HepG2 (cell line): Measurements from ENCODE around the gene AKAP6. TPM values are rescaled to one million over a fixed set of nuclear protein-coding genes. Genes with fewer than 3 reads are reported as not detected.

ENCODE experiments used
- ATAC-seq: fragments of 200-7000 bp; cut with Tn5 transposase; 3 replicates; pipeline ENCODE4 v1.9.1; 2020; ENCODE audit warnings: mild to moderate bottlenecking, moderate library complexity
- BruUV-seq: library from RNA; stranded (reverse); fragments of 400-500 nt; replicated peaks from 2 replicates; lab custom pipeline; 2021; lab: Mats Ljungman, UMichigan
- CTCF ChIA-PET: fragments of 300-600 bp; formaldehyde crosslinking; extraction: SDS; loops from one replicate; lab custom pipeline; 2021; ENCODE audit warnings: low total read pairs, inconsistent platforms, low intra/inter-chr PET ratio; lab: Yijun Ruan, JAX
- POLR2A ChIA-PET: fragments of 350-600 bp; sonication (Branson Sonifier 250); formaldehyde crosslinking; loops from one replicate; lab custom pipeline; 2020; ENCODE audit warnings: antibody characterized with exemption, inconsistent platforms; lab: Yijun Ruan, JAX
- DNase-seq: peaks from one replicate; pipeline ENCODE4 v3.0.0-alpha.2; 2015; ENCODE audit warnings: low spot score
- FAIRE-seq: peaks from 3 replicates; lab custom pipeline; 2011; peaks lifted over from hg19 to GRCh38; lab: Jason Lieb, UNC
- H2AFZ ChIP-seq: one replicate; pipeline ENCODE4 v1.6.1; 2011; ENCODE audit warnings: low read length, inconsistent platforms
- H3K27ac ChIP-seq: fragments of 300-600 bp; 3 replicates; pipeline ENCODE4 v1.8.0; 2011; ENCODE audit warnings: mixed run types, mild to moderate bottlenecking, mixed read lengths, low read length, inconsistent platforms; ENCODE audit not compliant: insufficient read depth; ENCODE audit errors: extremely low read length
- H3K27me3 ChIP-seq, 2 experiments: fragments of 200-600 bp in 1 of 2; 2 replicates in 1 of 2; 3 replicates in 1 of 2; pipeline versions ENCODE4 v1.6.0 to v1.8.0; 2011; ENCODE audit warnings: low read length in 2 of 2, mild to moderate bottlenecking in 2 of 2, moderate library complexity in 2 of 2, inconsistent platforms in 1 of 2; ENCODE audit not compliant: insufficient read depth in 2 of 2, control insufficient read depth in 1 of 2
- H3K36me3 ChIP-seq, 2 experiments: fragments of 200-600 bp in 1 of 2; replicated peaks in 1 of 2; 2 replicates in 1 of 2; 3 replicates in 1 of 2; pipeline versions ENCODE4 v1.5.1 to v1.8.0; 2011; ENCODE audit warnings: low read length in 2 of 2, inconsistent platforms in 1 of 2; ENCODE audit not compliant: insufficient read depth in 2 of 2, control insufficient read depth in 1 of 2
- H3K4me1 ChIP-seq: 2 replicates; pipeline ENCODE4 v1.5.1; 2012; ENCODE audit warnings: low read length, inconsistent platforms; ENCODE audit not compliant: insufficient read depth
- H3K4me2 ChIP-seq: 2 replicates; pipeline ENCODE4 v1.6.0; 2011; ENCODE audit warnings: low read depth, low read length, inconsistent platforms
- H3K4me3 ChIP-seq, 3 experiments: fragments of 200-600 bp in 1 of 3; sonication (generic), shearing (Covaris generic) in 1 of 3; replicated peaks in 1 of 3; 2 replicates each; pipeline ENCODE4 v1.5.1; 2011 to 2016; ENCODE audit warnings: low read length in 3 of 3, inconsistent platforms in 2 of 3, low read depth in 2 of 3, mild to moderate bottlenecking in 2 of 3, control low read depth in 1 of 3, mixed read lengths in 1 of 3; ENCODE audit not compliant: insufficient read depth in 1 of 3
- H3K79me2 ChIP-seq: one replicate; pipeline ENCODE4 v1.6.1; 2011; ENCODE audit warnings: low read length, inconsistent platforms; ENCODE audit not compliant: insufficient read depth
- H3K9ac ChIP-seq: 2 replicates; pipeline ENCODE4 v1.6.0; 2011; ENCODE audit warnings: mild to moderate bottlenecking, low read depth, low read length, inconsistent platforms; ENCODE audit not compliant: insufficient read depth
- H3K9me3 ChIP-seq: 2 replicates; pipeline ENCODE4 v1.5.1; 2012; ENCODE audit warnings: mild to moderate bottlenecking, low read length
- H4K20me1 ChIP-seq: 2 replicates; pipeline ENCODE4 v1.6.0; 2011; ENCODE audit warnings: inconsistent platforms, mild to moderate bottlenecking, low read length, moderate library complexity; ENCODE audit not compliant: insufficient read depth
- ESRRA ChIP-seq: sonication (generic); formaldehyde crosslinking; IDR thresholded peaks from 2 replicates; pipeline ENCODE4 v1.5.1; 2020; ENCODE audit warnings: mild to moderate bottlenecking, low read depth, missing genetic modification reagents
- ETV6 ChIP-seq: sonication (generic); formaldehyde crosslinking; conservative IDR thresholded peaks from 2 replicates; pipeline ENCODE4 v1.4.0; 2020; ENCODE audit warnings: missing genetic modification reagents
- GFI1 ChIP-seq: sonication (generic); formaldehyde crosslinking; IDR thresholded peaks from 2 replicates; pipeline ENCODE4 v1.5.0; 2020; ENCODE audit warnings: missing genetic modification reagents, mild to moderate bottlenecking, borderline replicate concordance
- MAFK ChIP-seq, 2 experiments: IDR thresholded peaks in 1 of 2; conservative IDR thresholded peaks in 1 of 2; 2 replicates each; pipeline ENCODE4 v1.6.1; 2011; ENCODE audit warnings: improper control_type of control experiment in 2 of 2, low read length in 2 of 2
- MLX ChIP-seq: IDR thresholded peaks from 2 replicates; pipeline ENCODE4 v1.6.1; 2016
- NFATC3 ChIP-seq: sonication (generic); formaldehyde crosslinking; IDR thresholded peaks from 2 replicates; pipeline ENCODE4 v1.5.1; 2020; ENCODE audit warnings: mild to moderate bottlenecking, missing genetic modification reagents
- NFRKB ChIP-seq: fragments of 450-650 bp; IDR thresholded peaks from 2 replicates; pipeline ENCODE4 v1.6.1; 2017
- PAX8 ChIP-seq: sonication (generic); formaldehyde crosslinking; IDR thresholded peaks from 2 replicates; pipeline ENCODE4 v1.8.0; 2022; ENCODE audit warnings: mild to moderate bottlenecking, missing genetic modification reagents, borderline replicate concordance
- ZBTB20 ChIP-seq: sonication (generic); formaldehyde crosslinking; IDR thresholded peaks from 2 replicates; pipeline ENCODE4 v1.8.1; 2023; ENCODE audit warnings: missing genetic modification reagents, low read depth, mild to moderate bottlenecking, borderline replicate concordance
- ZNF317 ChIP-seq: sonication (generic); formaldehyde crosslinking; IDR thresholded peaks from 2 replicates; pipeline ENCODE4 v1.5.0; 2020; ENCODE audit warnings: mild to moderate bottlenecking, missing genetic modification reagents
- ZNF432 ChIP-seq: sonication (generic); formaldehyde crosslinking; IDR thresholded peaks from 2 replicates; pipeline ENCODE4 v1.5.0; 2020; ENCODE audit warnings: missing genetic modification reagents, mild to moderate bottlenecking, borderline replicate concordance
- ZNF446 ChIP-seq: sonication (generic); formaldehyde crosslinking; IDR thresholded peaks from 2 replicates; pipeline ENCODE4 v1.5.0; 2020; ENCODE audit warnings: mild to moderate bottlenecking, missing genetic modification reagents
- ZNF501 ChIP-seq: sonication (generic); formaldehyde crosslinking; IDR thresholded peaks from 2 replicates; pipeline ENCODE4 v1.5.1; 2020; ENCODE audit warnings: mild to moderate bottlenecking, moderate library complexity, missing genetic modification reagents
- ZNF784 ChIP-seq: sonication (generic); formaldehyde crosslinking; IDR thresholded peaks from 2 replicates; pipeline ENCODE4 v1.5.1; 2020; ENCODE audit warnings: missing genetic modification reagents, mild to moderate bottlenecking, borderline replicate concordance
- WGBS: methylation state at CpG from one replicate; pipeline ENCODE4 v1.1.6; 2017; ENCODE audit warnings: low lambda C conversion rate; 5-methylcytosine and 5-hydroxymethylcytosine counted together
- in situ Hi-C: cut with HindIII; loops from 2 replicates; pipeline ENCODE4 v1.10.0; 2017; ENCODE audit warnings: low pct_unique_long_range_greater_than_20kb; ENCODE audit not compliant: extremely low pct_ligation_motif_present
- intact Hi-C: fragments of 100-400 bp; cut with micrococcal nuclease; formaldehyde crosslinking; loops from one replicate; pipeline ENCODE4 v1.10.0; 2022; ENCODE audit not compliant: unreplicated experiment
- polyA plus RNA-seq, 8 experiments: library from polyadenylated mRNA; depleted of rRNA in 3 of 8; stranded (reverse) in 7 of 8; unstranded in 1 of 8; fragments of >200 nt; fragmentation: Illumina TruSeq in 4 of 8; extraction: Trizol in 4 of 8; gene quantifications; 2 replicates each; pipeline versions ENCODE4 v1.2.1 to v1.2.3, GENCODE V29; 2011 to 2016; ENCODE audit warnings: low read depth in 4 of 8, missing spikeins in 1 of 8, mixed read lengths in 1 of 8; ENCODE audit not compliant: insufficient read depth in 1 of 8
- total RNA-seq, 5 experiments: library from RNA; depleted of rRNA; stranded (reverse); fragments of >200 nt; fragmentation: Illumina TruSeq; extraction: Trizol; gene quantifications; 2 replicates each; pipeline ENCODE4 v1.2.3, GENCODE V29; 2016; ENCODE audit warnings: low read depth in 1 of 5
- TF ChIP-seq, protein P1 (sequence below): sonication (generic); formaldehyde crosslinking; IDR thresholded peaks from 2 replicates; pipeline ENCODE4 v1.4.0; 2020; ENCODE audit warnings: missing genetic modification reagents

Gene AKAP6
- total and polyA plus RNA-seq, 2 of the 13 experiments (the other 11 are each of a cell fraction or from before 2014, with no cell fraction given), result 1.4 TPM

DNA sequence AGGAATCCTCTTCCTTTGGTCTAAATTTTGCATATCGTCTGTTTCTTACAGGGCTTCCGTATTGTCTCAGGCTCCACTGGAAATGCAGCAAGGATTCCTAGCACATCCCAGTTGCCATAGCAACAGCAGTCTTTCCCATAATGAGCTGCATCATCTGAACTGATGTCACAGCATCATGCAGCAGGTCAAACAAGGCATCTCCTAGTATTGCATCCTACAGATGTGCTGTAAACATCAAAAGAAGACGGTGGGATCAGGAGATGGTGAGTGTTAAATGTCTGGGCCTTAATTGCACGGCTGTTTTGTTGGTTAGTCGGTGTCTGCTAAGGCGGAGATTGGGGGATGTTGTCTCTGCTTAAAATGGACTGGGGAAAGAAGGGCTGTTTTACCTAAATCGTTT is at the start of gene AKAP6 (continued):
- TF ChIP-seq NFRKB, result no peak

DNA sequence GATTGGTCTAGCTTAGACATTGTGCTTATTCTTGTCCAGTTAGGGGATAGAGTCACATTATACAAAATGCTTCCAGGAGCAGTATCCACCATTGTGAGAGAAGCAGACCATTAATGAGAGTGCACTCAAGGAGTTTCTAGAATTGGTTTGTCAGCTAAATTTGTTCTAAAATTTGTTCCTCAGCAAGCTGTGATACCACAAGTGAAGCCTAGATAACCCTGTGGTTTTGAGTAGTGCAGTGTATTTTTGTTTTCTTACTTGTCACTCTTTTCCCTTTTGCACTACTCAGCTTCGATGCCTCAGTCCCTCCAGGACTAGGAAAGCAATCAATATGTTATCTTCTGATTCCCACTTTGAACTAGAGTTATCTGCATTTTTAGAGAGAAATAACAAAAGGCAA is 42.5 kb upstream of the AKAP6 start:
- no peak overlapping the region for H3K4me3 ChIP-seq
- H3K4me1 ChIP-seq, result no peaks in the 10 kb centered on the region
- no peak overlapping the region for H3K4me2 ChIP-seq
- H3K36me3 ChIP-seq, result no peaks in the 10 kb centered on the region
- 4% methylated on average over 1 of the region's 1 CpG for WGBS
- CTCF ChIA-PET, result no interaction called here
- POLR2A ChIA-PET, result no interaction called here
- BruUV-seq, result no TSS peak
- FAIRE-seq (no peak), ATAC-seq (no peak), DNase-seq (no peak)
- TF ChIP-seq ZNF432 (CRISPR knock-in tag) (no peak), MAFK (conservative IDR thresholded peaks at IDR 0.05 in 1 of 2, IDR thresholded peaks at IDR 0.05 in 1 of 2; ENCODE audit: low read length in 2 of 2) (0 out of 4 replicates have a peak, but pooled peaks of 1 of the 2 experiments have one; percentile 8)
- no peak overlapping the region for H3K9ac ChIP-seq
- no peaks in the 10 kb centered on the region for H4K20me1 ChIP-seq
- no peak overlapping the region for H2AFZ ChIP-seq
- no peak overlapping the region for H3K27ac ChIP-seq
- intact Hi-C loops, result loop anchor here (10.0 kb wide), 1 partner anchor 278 kb away; no protein-coding TSS in a partner anchor
- no peaks in the 10 kb centered on the region; a peak in 1 of 5 replicates for H3K27me3 ChIP-seq
- in situ Hi-C loops, result no loop called here
- H3K79me2 ChIP-seq, result no peaks in the 10 kb centered on the region
- peaks cover 6% of the 10 kb centered on the region; the same call in 1 of the 2 replicates for H3K9me3 ChIP-seq

GRCh38 chr14:32296366-32296765 is 32.7 kb upstream of the AKAP6 start:
- in situ Hi-C loops, result no loop called here
- WGBS, result 67% methylated on average over 3 of the region's 3 CpGs
- no peaks in the 10 kb centered on the region for H3K36me3 ChIP-seq
- CTCF ChIA-PET, result no interaction called here
- no peak overlapping the region for H3K27ac ChIP-seq
- H3K9me3 ChIP-seq, result peaks cover under 1% of the 10 kb centered on the region; the same call in 1 of the 2 replicates
- no peaks in the 10 kb centered on the region for H4K20me1 ChIP-seq
- H3K27me3 ChIP-seq, result no peaks in the 10 kb centered on the region
- no peaks in the 10 kb centered on the region for H3K79me2 ChIP-seq
- H2AFZ ChIP-seq, result no peak overlapping the region
- no TSS peak for BruUV-seq
- POLR2A ChIA-PET, result no interaction called here
- DNase-seq (no peak), FAIRE-seq (no peak), ATAC-seq (no peak)
- H3K4me1 ChIP-seq, result no peaks in the 10 kb centered on the region
- H3K9ac ChIP-seq, result no peak overlapping the region
- H3K4me2 ChIP-seq, result no peak overlapping the region
- H3K4me3 ChIP-seq, result no peak overlapping the region
- intact Hi-C loops, result no loop called here
- no peak for TF ChIP-seq ZBTB20 (CRISPR knock-in tag)
- TF ChIP-seq MLX (CRISPR knock-in tag), result no peak
- no peak for TF ChIP-seq ZNF784 (CRISPR knock-in tag)
- no peak for TF ChIP-seq ETV6 (CRISPR knock-in tag)
- TF ChIP-seq ZNF501 (CRISPR knock-in tag), result no peak
- TF ChIP-seq PAX8 (CRISPR knock-in tag), result no peak
- TF ChIP-seq NFATC3, result no peak
- TF ChIP-seq, protein P1, sequence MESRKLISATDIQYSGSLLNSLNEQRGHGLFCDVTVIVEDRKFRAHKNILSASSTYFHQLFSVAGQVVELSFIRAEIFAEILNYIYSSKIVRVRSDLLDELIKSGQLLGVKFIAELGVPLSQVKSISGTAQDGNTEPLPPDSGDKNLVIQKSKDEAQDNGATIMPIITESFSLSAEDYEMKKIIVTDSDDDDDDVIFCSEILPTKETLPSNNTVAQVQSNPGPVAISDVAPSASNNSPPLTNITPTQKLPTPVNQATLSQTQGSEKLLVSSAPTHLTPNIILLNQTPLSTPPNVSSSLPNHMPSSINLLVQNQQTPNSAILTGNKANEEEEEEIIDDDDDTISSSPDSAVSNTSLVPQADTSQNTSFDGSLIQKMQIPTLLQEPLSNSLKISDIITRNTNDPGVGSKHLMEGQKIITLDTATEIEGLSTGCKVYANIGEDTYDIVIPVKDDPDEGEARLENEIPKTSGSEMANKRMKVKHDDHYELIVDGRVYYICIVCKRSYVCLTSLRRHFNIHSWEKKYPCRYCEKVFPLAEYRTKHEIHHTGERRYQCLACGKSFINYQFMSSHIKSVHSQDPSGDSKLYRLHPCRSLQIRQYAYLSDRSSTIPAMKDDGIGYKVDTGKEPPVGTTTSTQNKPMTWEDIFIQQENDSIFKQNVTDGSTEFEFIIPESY (CRISPR knock-in tag), result no peak
- no peak for TF ChIP-seq ZNF317
- TF ChIP-seq ZNF446 (CRISPR knock-in tag), result no peak
- no peak for TF ChIP-seq GFI1 (CRISPR knock-in tag)
- TF ChIP-seq ESRRA (CRISPR knock-in tag), result no peak
